IMR-90 (cell line): ENCODE results near the gene ANTXRL. TPM values are rescaled to one million over a fixed set of nuclear protein-coding genes. Genes with fewer than 3 reads are reported as not detected.

Experiments
- ATAC-seq: fragments of 200-7000 bp; cut with Tn5 transposase; 2 replicates; pipeline ENCODE4 v1.9.1; 2020; ENCODE audit warnings: low read depth, mild to moderate bottlenecking, moderate library complexity
- BruUV-seq: library from RNA; stranded (reverse); fragments of 400-500 nt; replicated peaks from 2 replicates; lab custom pipeline; 2021; lab: Mats Ljungman, UMichigan
- CTCF ChIA-PET: fragments of 300-600 bp; formaldehyde crosslinking; extraction: SDS; loops from one replicate; lab custom pipeline; 2021; ENCODE audit warnings: antibody characterized with exemption; lab: Yijun Ruan, JAX
- POLR2A ChIA-PET: fragments of 300-600 bp; sonication (Branson Sonifier 250); formaldehyde crosslinking; loops from one replicate; lab custom pipeline; 2022; ENCODE audit warnings: antibody characterized with exemption; ENCODE audit not compliant: unreplicated experiment; lab: Charles Lee
- DNase-seq: peaks from one replicate; pipeline ENCODE4 v3.0.0; 2013
- H2AFZ ChIP-seq: replicated peaks from 2 replicates; pipeline ENCODE3; 2013; ENCODE audit warnings: low read length, mild to moderate bottlenecking; ENCODE audit not compliant: poor library complexity
- H2AK5ac ChIP-seq: 2 replicates; pipeline ENCODE4 v1.6.1; 2013; ENCODE audit warnings: low read depth, low read length, inconsistent platforms
- H2AK9ac ChIP-seq: replicated peaks from 2 replicates; pipeline ENCODE3; 2013; ENCODE audit warnings: mild to moderate bottlenecking, low read depth, low read length, moderate library complexity; ENCODE audit not compliant: poor library complexity
- H2BK120ac ChIP-seq: 2 replicates; pipeline ENCODE4 v1.6.1; 2013; ENCODE audit warnings: low read depth, low read length, inconsistent platforms
- H2BK15ac ChIP-seq: 3 replicates; pipeline ENCODE4 v1.6.1; 2013; ENCODE audit warnings: low read depth, low read length, inconsistent platforms
- H2BK20ac ChIP-seq: 2 replicates; pipeline ENCODE4 v1.6.1; 2013; ENCODE audit warnings: low read depth, mild to moderate bottlenecking, inconsistent platforms, low read length, moderate library complexity
- H2BK5ac ChIP-seq: 2 replicates; pipeline ENCODE4 v1.6.1; 2013; ENCODE audit warnings: mild to moderate bottlenecking, low read depth, low read length, inconsistent platforms; ENCODE audit not compliant: poor library complexity, severe bottlenecking
- H3K14ac ChIP-seq: replicated peaks from 2 replicates; pipeline ENCODE4 v1.6.1; 2013; ENCODE audit warnings: low read depth, low read length, inconsistent platforms
- H3K18ac ChIP-seq: 2 replicates; pipeline ENCODE4 v1.6.1; 2013; ENCODE audit warnings: low read depth, low read length, control low read depth
- H3K23ac ChIP-seq: 2 replicates; pipeline ENCODE4 v1.6.1; 2013; ENCODE audit warnings: low read depth, low read length, inconsistent platforms
- H3K27ac ChIP-seq: 2 replicates; pipeline ENCODE4 v1.5.1; 2013; ENCODE audit warnings: mild to moderate bottlenecking, control low read depth, low read length; ENCODE audit not compliant: insufficient read depth
- H3K27me3 ChIP-seq: 2 replicates; pipeline ENCODE4 v1.6.1; 2013; ENCODE audit warnings: low read length; ENCODE audit not compliant: control insufficient read depth, insufficient read depth
- H3K36me3 ChIP-seq: 2 replicates; pipeline ENCODE4 v1.6.1; 2013; ENCODE audit warnings: low read length, mixed read lengths; ENCODE audit not compliant: control insufficient read depth, insufficient read depth
- H3K4ac ChIP-seq: 2 replicates; pipeline ENCODE4 v1.6.1; 2013; ENCODE audit warnings: low read depth, low read length, inconsistent platforms
- H3K4me1 ChIP-seq: 2 replicates; pipeline ENCODE4 v1.6.1; 2013; ENCODE audit warnings: low read length, mixed read lengths; ENCODE audit not compliant: control insufficient read depth, insufficient read depth
- H3K4me2 ChIP-seq: 2 replicates; pipeline ENCODE4 v1.6.1; 2013; ENCODE audit warnings: low read depth, mild to moderate bottlenecking, control low read depth, low read length, moderate library complexity
- H3K4me3 ChIP-seq: 2 replicates; pipeline ENCODE4 v1.5.1; 2013; ENCODE audit warnings: low read depth, mild to moderate bottlenecking, control low read depth, low read length, moderate library complexity; ENCODE audit not compliant: insufficient read depth
- H3K56ac ChIP-seq: 2 replicates; pipeline ENCODE4 v1.6.1; 2013; ENCODE audit warnings: low read length, inconsistent platforms; ENCODE audit not compliant: insufficient read depth; ENCODE audit errors: extremely low read depth
- H3K79me1 ChIP-seq, 2 experiments: 2 replicates each; pipeline ENCODE4 v1.6.1; 2013; ENCODE audit warnings: low read length in 2 of 2, inconsistent platforms in 1 of 2, low read depth in 1 of 2
- H3K9ac ChIP-seq: 2 replicates; pipeline ENCODE4 v1.6.1; 2013; ENCODE audit warnings: low read depth, low read length, control low read depth
- H3K9me1 ChIP-seq: 2 replicates; pipeline ENCODE4 v1.6.1; 2013; ENCODE audit warnings: low read length, inconsistent platforms; ENCODE audit not compliant: insufficient read depth
- H3K9me3 ChIP-seq: 2 replicates; pipeline ENCODE4 v1.6.1; 2013; ENCODE audit warnings: low read length; ENCODE audit not compliant: control insufficient read depth, insufficient read depth
- H4K20me1 ChIP-seq: 2 replicates; pipeline ENCODE4 v1.6.1; 2013; ENCODE audit warnings: low read length, inconsistent platforms; ENCODE audit not compliant: insufficient read depth
- H4K5ac ChIP-seq: 2 replicates; pipeline ENCODE4 v1.6.1; 2013; ENCODE audit warnings: mild to moderate bottlenecking, low read depth, low read length, control low read depth
- H4K8ac ChIP-seq, 2 experiments: 2 replicates each; pipeline ENCODE4 v1.6.1; 2013; ENCODE audit warnings: low read depth in 2 of 2, low read length in 2 of 2, control low read depth in 1 of 2, inconsistent platforms in 1 of 2
- H4K91ac ChIP-seq: 2 replicates; pipeline ENCODE4 v1.6.1; 2013; ENCODE audit warnings: low read depth, low read length, inconsistent platforms; ENCODE audit not compliant: insufficient read depth
- BHLHE40 ChIP-seq: fragments of 150-350 bp; IDR thresholded peaks from 2 replicates; pipeline ENCODE4 v1.6.1; 2016; ENCODE audit warnings: mild to moderate bottlenecking, low read depth, low read length
- CEBPB ChIP-seq: IDR thresholded peaks from 2 replicates; pipeline ENCODE4 v1.6.1; 2012; ENCODE audit warnings: low read depth, low read length, improper control_type of control experiment
- CHD1 ChIP-seq: IDR thresholded peaks from 2 replicates; pipeline ENCODE4 v1.6.1; 2012; ENCODE audit warnings: low read depth, low read length, improper control_type of control experiment
- MAFK ChIP-seq: IDR thresholded peaks from 2 replicates; pipeline ENCODE4 v1.6.1; 2012; ENCODE audit warnings: low read depth, low read length, improper control_type of control experiment
- RCOR1 ChIP-seq: IDR thresholded peaks from 2 replicates; pipeline ENCODE4 v1.6.1; 2012; ENCODE audit warnings: mild to moderate bottlenecking, low read length, improper control_type of control experiment; ENCODE audit not compliant: insufficient replicate concordance
- RFX5 ChIP-seq: IDR thresholded peaks from 2 replicates; pipeline ENCODE4 v1.8.0; 2012; ENCODE audit warnings: low read depth, mild to moderate bottlenecking, low read length, moderate library complexity
- SMC3 ChIP-seq: fragments of 150-350 bp; IDR thresholded peaks from 2 replicates; pipeline ENCODE4 v1.6.1; 2016; ENCODE audit warnings: low read depth, mild to moderate bottlenecking, antibody characterized with exemption, low read length, moderate library complexity
- WGBS, 2 experiments: methylation state at CpG; one replicate each; pipeline versions ENCODE4 v1.1.5 to v1.1.7; 2013; ENCODE audit warnings: missing lambda C conversion rate in 2 of 2; ENCODE audit not compliant: insufficient read length in 1 of 2; ENCODE audit errors: extremely low coverage in 2 of 2; 5-methylcytosine and 5-hydroxymethylcytosine counted together
- dilution Hi-C: fragments of 300-500 bp; cut with HindIII; formaldehyde crosslinking; loops from one replicate; pipeline ENCODE4 v1.14.3; 2018; ENCODE audit warnings: low sequenced_read_pairs; ENCODE audit not compliant: unreplicated experiment
- in situ Hi-C: fragments of 300-500 bp; cut with MboI; formaldehyde crosslinking; loops from 3 replicates; pipeline ENCODE4 v1.14.3; 2019; ENCODE audit warnings: low sequenced_read_pairs, inconsistent platforms, mixed read lengths
- intact Hi-C: fragments of 100-400 bp; cut with micrococcal nuclease; formaldehyde crosslinking; loops from 2 replicates; pipeline ENCODE4 v1.10.0; 2022
- polyA plus RNA-seq, 3 experiments: library from polyadenylated mRNA; depleted of rRNA; stranded (reverse); fragments of >200 nt; gene quantifications; 2 replicates each; pipeline ENCODE4 v1.2.3, GENCODE V29; 2012; ENCODE audit warnings: low replicate concordance in 1 of 3
- total RNA-seq: library from RNA; depleted of rRNA; stranded (reverse); fragments of >200 nt; gene quantifications from 2 replicates; pipeline ENCODE4 v1.2.3, GENCODE V29; 2012
- TF ChIP-seq, protein P1 (sequence below): fragments of 150-350 bp; IDR thresholded peaks from 2 replicates; pipeline ENCODE4 v1.6.1; 2016; ENCODE audit warnings: low read depth, mild to moderate bottlenecking, low read length, moderate library complexity, borderline replicate concordance
- TF ChIP-seq, protein P2 (sequence below): conservative IDR thresholded peaks from 2 replicates; pipeline ENCODE4 v1.5.1; 2012; ENCODE audit warnings: mild to moderate bottlenecking, low read depth, low read length, improper control_type of control experiment

Gene ANTXRL
- total and polyA plus RNA-seq, 2 of the 4 experiments (the other 2 are of a cell fraction) = not detected

- no CpG with 5 or more reads among the region's 4 CpGs for WGBS, 2 experiments
- no peak for ATAC-seq
- Histone ChIP-seq H3K4me2 (no peak overlapping the region), H2AFZ (no peak overlapping the region), H3K9ac (no peak overlapping the region), H3K27me3 (peaks cover 12% of the 10 kb centered on the region), H4K20me1 (no peaks in the 10 kb centered on the region), H3K36me3 (no peaks in the 10 kb centered on the region), H4K91ac (no peak overlapping the region), H3K56ac (no peak overlapping the region), H3K14ac (no peak overlapping the region), H4K8ac (no peak overlapping the region), H3K4me1 (0 out of 2 replicates have a peak, but pooled peaks cover 2% of the 10 kb centered on the region), H2BK20ac (no peak overlapping the region), H2BK5ac (no peak overlapping the region), H2AK5ac (no peak overlapping the region), H3K4ac (no peak overlapping the region), H3K27ac (no peak overlapping the region), H2BK120ac (no peak overlapping the region), H3K18ac (no peak overlapping the region), H2AK9ac (no peak overlapping the region), H3K9me3 (no peaks in the 10 kb centered on the region), H2BK15ac (no peak overlapping the region), H4K5ac (no peak overlapping the region), H3K23ac (no peak overlapping the region), H3K4me3 (no peak overlapping the region), H3K79me1 (no peaks in the 10 kb centered on the region), H3K9me1 (no peaks in the 10 kb centered on the region)
- ChIA-PET CTCF (no interaction called here), POLR2A (no interaction called here)
- TF ChIP-seq BHLHE40 (no peak), CHD1 (no peak), CEBPB (no peak), RCOR1 (no peak), SMC3 (no peak), RFX5 (no peak), MAFK (no peak)
- TF ChIP-seq, protein P1, sequence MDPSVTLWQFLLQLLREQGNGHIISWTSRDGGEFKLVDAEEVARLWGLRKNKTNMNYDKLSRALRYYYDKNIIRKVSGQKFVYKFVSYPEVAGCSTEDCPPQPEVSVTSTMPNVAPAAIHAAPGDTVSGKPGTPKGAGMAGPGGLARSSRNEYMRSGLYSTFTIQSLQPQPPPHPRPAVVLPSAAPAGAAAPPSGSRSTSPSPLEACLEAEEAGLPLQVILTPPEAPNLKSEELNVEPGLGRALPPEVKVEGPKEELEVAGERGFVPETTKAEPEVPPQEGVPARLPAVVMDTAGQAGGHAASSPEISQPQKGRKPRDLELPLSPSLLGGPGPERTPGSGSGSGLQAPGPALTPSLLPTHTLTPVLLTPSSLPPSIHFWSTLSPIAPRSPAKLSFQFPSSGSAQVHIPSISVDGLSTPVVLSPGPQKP = no peak
- TF ChIP-seq, protein P2, sequence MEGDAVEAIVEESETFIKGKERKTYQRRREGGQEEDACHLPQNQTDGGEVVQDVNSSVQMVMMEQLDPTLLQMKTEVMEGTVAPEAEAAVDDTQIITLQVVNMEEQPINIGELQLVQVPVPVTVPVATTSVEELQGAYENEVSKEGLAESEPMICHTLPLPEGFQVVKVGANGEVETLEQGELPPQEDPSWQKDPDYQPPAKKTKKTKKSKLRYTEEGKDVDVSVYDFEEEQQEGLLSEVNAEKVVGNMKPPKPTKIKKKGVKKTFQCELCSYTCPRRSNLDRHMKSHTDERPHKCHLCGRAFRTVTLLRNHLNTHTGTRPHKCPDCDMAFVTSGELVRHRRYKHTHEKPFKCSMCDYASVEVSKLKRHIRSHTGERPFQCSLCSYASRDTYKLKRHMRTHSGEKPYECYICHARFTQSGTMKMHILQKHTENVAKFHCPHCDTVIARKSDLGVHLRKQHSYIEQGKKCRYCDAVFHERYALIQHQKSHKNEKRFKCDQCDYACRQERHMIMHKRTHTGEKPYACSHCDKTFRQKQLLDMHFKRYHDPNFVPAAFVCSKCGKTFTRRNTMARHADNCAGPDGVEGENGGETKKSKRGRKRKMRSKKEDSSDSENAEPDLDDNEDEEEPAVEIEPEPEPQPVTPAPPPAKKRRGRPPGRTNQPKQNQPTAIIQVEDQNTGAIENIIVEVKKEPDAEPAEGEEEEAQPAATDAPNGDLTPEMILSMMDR = no peak
- DNase-seq = no peak
- dilution Hi-C loops (no loop called here), intact Hi-C loops (no loop called here), in situ Hi-C loops (no loop called here)
- no TSS peak for BruUV-seq
These were observed 32.3 kb upstream of the ANTXRL start for GRCh38 chr10:46254467-46254866.
